HG02759 (cell line): ENCODE measurements around the gene HELZ2.

Experiments
- ATAC-seq: cut with Tn5 transposase; IDR thresholded peaks from one replicate; pipeline ENCODE4 v1.9.1; 2021; ENCODE audit warnings: mild to moderate bottlenecking, moderate library complexity; ENCODE audit not compliant: unreplicated experiment

HELZ2 gene

DNA sequence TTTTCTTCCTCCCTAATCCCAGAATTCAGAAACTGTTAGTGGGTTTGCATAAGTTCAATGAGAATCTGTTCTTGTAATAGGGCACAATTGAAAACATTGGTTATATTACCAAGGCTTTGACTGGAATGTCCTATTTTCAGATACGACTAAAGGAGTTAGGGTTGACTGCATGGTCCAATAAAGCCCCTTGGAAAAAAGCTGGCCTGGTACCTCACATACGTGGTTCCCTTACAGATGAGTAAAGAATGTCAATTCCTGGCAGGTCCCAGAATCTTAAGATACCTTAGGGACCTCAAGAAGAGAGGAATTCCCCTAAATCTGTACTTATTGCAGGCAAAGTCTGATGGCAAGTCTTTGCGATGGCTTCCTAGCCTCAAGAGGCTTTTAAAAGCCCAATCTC, 48.9 kb downstream of the HELZ2 start:
- ATAC-seq: no peak
